NB4 (cell line): Measurements from ENCODE around the gene MTARC1.

Experiments used
- DNase-seq: peaks from one replicate; pipeline ENCODE4 v3.0.0; 2010; ENCODE audit warnings: low read depth
- H3K4me3 ChIP-seq: one replicate; pipeline ENCODE4 v1.5.1; 2011; ENCODE audit warnings: mild to moderate bottlenecking, low read depth, low read length, moderate library complexity
- CTCF ChIP-seq: IDR thresholded peaks from one replicate; pipeline ENCODE4 v1.5.1; 2012; ENCODE audit warnings: low read depth, low read length
- MYC ChIP-seq: IDR thresholded peaks from 2 replicates; pipeline ENCODE4 v1.6.1; 2011; ENCODE audit warnings: low read depth, low read length
- POLR2A ChIP-seq: IDR thresholded peaks from 2 replicates; pipeline ENCODE4 v1.6.1; 2011; ENCODE audit warnings: mild to moderate bottlenecking; ENCODE audit not compliant: insufficient read length; ENCODE audit errors: extremely low read depth
- TF ChIP-seq, protein P1 (sequence below): IDR thresholded peaks from 2 replicates; pipeline ENCODE4 v1.6.1; 2011; ENCODE audit warnings: low read depth, low read length

Gene MTARC1

DNA sequence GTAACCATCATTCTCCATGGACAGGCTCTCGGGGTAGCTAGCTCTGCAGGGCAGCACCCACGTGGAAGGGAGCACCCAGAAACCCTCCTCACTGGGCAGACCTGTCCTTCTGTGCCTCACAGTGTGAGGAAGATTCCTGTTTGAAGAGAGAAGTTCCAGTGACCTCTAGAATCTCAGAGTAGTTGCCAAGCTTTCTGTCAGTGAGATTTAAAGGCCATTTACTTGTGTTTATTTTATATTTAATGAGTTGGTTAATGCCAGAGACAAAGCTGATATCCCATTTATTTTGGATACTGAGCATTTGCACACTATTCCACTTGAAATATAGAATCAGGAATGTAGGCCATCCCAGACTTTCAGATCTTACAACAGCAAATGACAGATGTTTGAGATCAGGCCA lies 28.7 kb downstream of the MTARC1 start:
- DNase-seq, result no peak
- no peak for TF ChIP-seq POLR2A
- TF ChIP-seq, protein P1, sequence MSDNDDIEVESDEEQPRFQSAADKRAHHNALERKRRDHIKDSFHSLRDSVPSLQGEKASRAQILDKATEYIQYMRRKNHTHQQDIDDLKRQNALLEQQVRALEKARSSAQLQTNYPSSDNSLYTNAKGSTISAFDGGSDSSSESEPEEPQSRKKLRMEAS, result no peak
- TF ChIP-seq MYC, result no peak
- no peak for TF ChIP-seq CTCF
- no peak overlapping the region for H3K4me3 ChIP-seq

DNA sequence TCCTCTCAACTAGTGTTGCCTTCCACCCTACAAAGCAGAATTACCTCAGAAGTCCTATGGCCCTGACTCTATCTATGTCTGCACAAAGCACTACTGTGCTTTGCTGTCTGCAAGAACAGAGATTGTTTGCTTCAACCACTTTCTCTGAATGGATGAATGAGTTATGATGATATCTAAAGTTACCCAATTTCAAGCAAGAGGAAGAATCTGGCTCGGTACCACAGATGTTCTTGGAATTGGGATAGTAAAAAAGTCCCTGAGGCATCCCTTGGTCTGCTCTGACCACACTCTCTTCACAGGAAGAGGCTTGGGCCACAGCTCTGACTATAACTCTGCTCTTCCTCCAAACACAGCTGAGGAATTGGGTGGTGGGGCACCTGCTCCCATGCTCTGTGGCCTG lies 31.2 kb downstream of the MTARC1 start:
- no peak for DNase-seq
- no peak overlapping the region for H3K4me3 ChIP-seq
- TF ChIP-seq, protein P1, result no peak
- TF ChIP-seq MYC (no peak), POLR2A (no peak), CTCF (no peak)

GRCh38 chr1:220818421-220819173 lies 31.9 kb downstream of the MTARC1 start:
- TF ChIP-seq, protein P1, result no peak
- TF ChIP-seq MYC (no peak), POLR2A (no peak), CTCF (no peak)
- DNase-seq, result no peak
- no peak overlapping the region for H3K4me3 ChIP-seq

GRCh38 chr1:220819467-220820026 lies 32.8 kb downstream of the MTARC1 start:
- H3K4me3 ChIP-seq, result no peak overlapping the region
- DNase-seq, result no peak
- TF ChIP-seq, protein P1, result no peak
- no peak for TF ChIP-seq MYC
- TF ChIP-seq POLR2A, result no peak
- TF ChIP-seq CTCF, result no peak

- no peak for TF ChIP-seq MYC
- TF ChIP-seq, protein P1, result no peak
- TF ChIP-seq POLR2A, result no peak
- no peak for TF ChIP-seq CTCF
- no peak overlapping the region for H3K4me3 ChIP-seq
- no peak for DNase-seq
These were observed 37.6 kb downstream of the MTARC1 start for GRCh38 chr1:220824031-220824989.
